DND-41 (cell line): ENCODE data around the gene GALE.
"Not testable (repeated sequence)": the region's sequence is repeated elsewhere in the genome, so short reads cannot be mapped to it uniquely, and the experiment has no call there.

Experiments used
- EZH2 ChIP-seq: IDR thresholded peaks from 3 replicates; pipeline ENCODE4 v1.6.1; 2012; ENCODE audit warnings: borderline replicate concordance, low read depth, mild to moderate bottlenecking, moderate library complexity, low read length, inconsistent platforms; ENCODE audit not compliant: severe bottlenecking
- TF ChIP-seq, protein P1 (sequence below): IDR thresholded peaks from 2 replicates; pipeline ENCODE4 v1.5.1; 2012; ENCODE audit warnings: borderline replicate concordance, low read length, moderate library complexity, mild to moderate bottlenecking; ENCODE audit not compliant: poor library complexity, severe bottlenecking; ENCODE audit errors: extremely low read depth

DNA sequence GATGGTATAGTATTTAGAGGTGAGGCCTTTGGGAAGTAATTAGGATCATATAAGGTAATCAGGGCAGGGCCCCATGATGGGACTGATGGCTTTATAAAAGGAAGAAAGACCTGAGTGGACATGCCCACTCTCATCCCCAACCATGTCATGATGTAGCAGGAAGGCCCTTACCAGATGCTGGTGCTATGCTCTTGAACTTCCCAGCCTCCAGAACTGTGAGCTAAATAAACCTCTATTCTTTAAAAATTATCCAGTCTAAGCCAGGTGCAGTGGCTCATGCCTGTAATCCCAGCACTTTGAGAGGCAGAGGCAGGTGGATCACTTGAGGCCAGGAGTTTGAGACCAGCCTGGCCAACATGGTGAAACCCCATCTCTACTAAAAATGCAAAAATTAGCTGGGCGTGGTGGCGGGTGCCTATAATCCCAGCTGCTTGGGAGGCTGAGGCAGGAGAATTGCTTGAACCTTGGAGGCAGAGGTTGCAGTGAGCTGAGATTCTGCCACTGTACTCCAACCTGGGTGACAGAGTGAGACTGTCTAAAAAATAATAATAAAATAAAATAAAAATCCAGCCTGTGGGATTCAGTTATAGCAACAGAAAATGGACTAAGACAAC, 47.0 kb upstream of the GALE start:
- TF ChIP-seq, protein P1, sequence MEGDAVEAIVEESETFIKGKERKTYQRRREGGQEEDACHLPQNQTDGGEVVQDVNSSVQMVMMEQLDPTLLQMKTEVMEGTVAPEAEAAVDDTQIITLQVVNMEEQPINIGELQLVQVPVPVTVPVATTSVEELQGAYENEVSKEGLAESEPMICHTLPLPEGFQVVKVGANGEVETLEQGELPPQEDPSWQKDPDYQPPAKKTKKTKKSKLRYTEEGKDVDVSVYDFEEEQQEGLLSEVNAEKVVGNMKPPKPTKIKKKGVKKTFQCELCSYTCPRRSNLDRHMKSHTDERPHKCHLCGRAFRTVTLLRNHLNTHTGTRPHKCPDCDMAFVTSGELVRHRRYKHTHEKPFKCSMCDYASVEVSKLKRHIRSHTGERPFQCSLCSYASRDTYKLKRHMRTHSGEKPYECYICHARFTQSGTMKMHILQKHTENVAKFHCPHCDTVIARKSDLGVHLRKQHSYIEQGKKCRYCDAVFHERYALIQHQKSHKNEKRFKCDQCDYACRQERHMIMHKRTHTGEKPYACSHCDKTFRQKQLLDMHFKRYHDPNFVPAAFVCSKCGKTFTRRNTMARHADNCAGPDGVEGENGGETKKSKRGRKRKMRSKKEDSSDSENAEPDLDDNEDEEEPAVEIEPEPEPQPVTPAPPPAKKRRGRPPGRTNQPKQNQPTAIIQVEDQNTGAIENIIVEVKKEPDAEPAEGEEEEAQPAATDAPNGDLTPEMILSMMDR = not testable (repeated sequence)
- not testable (repeated sequence) for TF ChIP-seq EZH2
